HAP-1 (cell line): ENCODE data around the gene METAP1D.
"Not testable (repeated sequence)": the region's sequence is repeated elsewhere in the genome, so short reads cannot be mapped to it uniquely, and the experiment has no call there.

Experiments used
- DNase-seq, 2 experiments: peaks; one replicate each; pipeline ENCODE4 v3.0.0-alpha.2; 2016 to 2020; ENCODE audit warnings: low spot score in 2 of 2
- H3K27me3 ChIP-seq: fragments of 250-450 bp; sonication (Bioruptor Pico); 2 replicates; pipeline ENCODE4 v1.5.1; 2020; ENCODE audit warnings: low read depth, mild to moderate bottlenecking, moderate library complexity
- H3K36me3 ChIP-seq: fragments of 250-450 bp; sonication (Bioruptor Pico); replicated peaks from 2 replicates; pipeline ENCODE4 v1.5.1; 2020; ENCODE audit warnings: mild to moderate bottlenecking
- H3K4me1 ChIP-seq: fragments of 250-450 bp; sonication (Bioruptor Pico); 2 replicates; pipeline ENCODE4 v1.5.1; 2020; ENCODE audit warnings: mild to moderate bottlenecking
- H3K4me3 ChIP-seq: fragments of 250-450 bp; sonication (Bioruptor Pico); 2 replicates; pipeline ENCODE4 v1.5.1; 2020; ENCODE audit warnings: mild to moderate bottlenecking, moderate library complexity
- H3K9me3 ChIP-seq: fragments of 250-450 bp; sonication (Bioruptor Pico); 2 replicates; pipeline ENCODE4 v1.5.1; 2020; ENCODE audit warnings: mild to moderate bottlenecking, moderate library complexity
- in situ Hi-C: fragments of 300-500 bp; cut with MboI; formaldehyde crosslinking; loops from 3 replicates; pipeline ENCODE4 v1.14.3; 2020; ENCODE audit warnings: low sequenced_read_pairs, inconsistent platforms, mixed read lengths

METAP1D gene

DNA sequence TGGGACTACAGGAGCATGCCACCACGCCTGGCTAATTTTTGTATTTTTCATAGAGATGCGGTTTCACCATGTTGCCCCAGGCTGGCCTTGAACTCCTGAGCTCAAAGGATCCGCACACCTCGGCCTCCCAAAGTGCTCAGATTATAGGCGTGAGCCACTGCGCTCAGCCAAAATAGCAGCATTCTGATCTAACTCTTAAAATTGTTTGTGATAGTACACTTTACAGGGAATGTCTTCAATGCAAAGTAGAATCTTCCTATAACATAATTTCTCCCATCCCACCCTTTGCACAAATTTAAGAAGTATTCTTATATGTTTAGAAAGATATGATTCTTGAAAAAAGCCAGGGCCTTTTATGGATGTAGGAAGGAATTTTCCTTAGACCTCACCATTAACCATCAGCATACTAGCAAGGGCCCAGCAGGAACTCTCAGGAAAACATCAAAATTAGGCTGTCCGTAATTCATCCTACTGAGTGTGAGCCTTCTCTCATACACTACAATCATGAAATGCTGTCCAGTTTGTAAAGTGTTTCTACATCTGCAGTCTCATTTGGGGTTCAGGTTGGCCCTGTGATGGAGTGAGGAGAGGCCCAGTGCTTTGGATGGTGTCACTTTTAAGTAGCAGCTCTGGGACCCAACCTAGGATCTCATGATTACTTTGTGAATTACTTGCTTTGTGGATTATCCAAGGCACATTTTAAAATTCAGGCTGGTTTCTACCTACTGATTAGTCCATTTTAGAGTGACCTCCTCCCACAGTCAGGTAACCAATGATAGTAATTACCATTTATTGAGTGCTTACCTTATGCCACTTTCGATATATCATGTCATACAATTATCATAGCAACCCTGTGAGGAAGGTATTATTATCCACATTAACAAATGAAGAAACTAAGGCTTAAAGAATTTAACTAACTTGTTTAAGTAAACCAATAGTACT is 48.1 kb downstream of the METAP1D start:
- H3K36me3 ChIP-seq = no peaks in the 10 kb centered on the region
- no peaks in the 10 kb centered on the region for H3K9me3 ChIP-seq
- no peak overlapping the region for H3K4me3 ChIP-seq
- in situ Hi-C loops = no loop called here
- DNase-seq = no peak
- peaks cover 17% of the 10 kb centered on the region for H3K4me1 ChIP-seq
- no peaks in the 10 kb centered on the region for H3K27me3 ChIP-seq

DNA sequence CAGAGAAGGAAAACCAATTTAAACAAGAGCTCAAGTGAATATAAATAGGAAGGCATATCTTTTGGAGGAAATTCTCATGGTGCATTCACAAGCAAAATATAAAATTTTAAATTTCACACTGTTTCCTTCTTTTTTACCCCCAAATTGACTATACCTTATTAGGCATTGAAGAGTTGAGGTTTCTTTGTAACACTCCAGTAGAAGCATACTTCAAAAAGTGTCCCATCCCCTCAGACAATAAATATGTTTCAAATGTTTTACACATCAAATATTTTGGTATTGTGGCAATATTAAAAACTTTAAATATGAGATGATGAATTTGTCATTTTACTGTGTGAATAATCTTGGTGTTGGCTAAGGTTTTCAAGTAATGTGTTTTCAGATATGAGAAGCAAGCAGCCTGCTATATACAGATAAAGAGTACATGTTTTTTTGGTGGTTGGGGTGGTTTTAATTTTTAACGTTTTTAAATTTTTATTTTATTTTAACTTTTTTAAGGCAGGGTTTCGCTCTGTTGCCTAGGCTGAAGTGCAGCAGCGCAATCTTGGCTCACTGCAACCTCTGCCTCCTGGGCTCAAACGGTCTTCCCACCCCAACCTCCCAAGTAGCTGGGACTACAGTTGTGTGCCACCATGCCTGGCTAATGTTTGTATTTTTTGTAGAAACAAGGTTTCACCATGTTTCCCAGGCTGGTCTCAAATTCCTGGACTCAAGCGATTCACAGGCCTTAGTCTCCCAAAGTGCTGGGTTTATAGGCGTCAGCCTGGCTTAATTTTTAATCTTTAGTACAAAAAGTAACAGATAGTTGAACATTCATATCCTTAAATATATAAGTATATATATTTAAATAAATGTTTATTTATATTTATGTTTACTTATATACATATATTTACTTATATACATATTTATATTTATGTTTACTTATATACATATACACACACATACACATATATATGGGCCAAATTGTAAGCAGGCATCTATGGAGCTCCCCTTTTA is 49.1 kb downstream of the METAP1D start:
- in situ Hi-C loops = no loop called here
- Histone ChIP-seq H3K4me3 (no peak overlapping the region), H3K36me3 (no peaks in the 10 kb centered on the region)

DNA sequence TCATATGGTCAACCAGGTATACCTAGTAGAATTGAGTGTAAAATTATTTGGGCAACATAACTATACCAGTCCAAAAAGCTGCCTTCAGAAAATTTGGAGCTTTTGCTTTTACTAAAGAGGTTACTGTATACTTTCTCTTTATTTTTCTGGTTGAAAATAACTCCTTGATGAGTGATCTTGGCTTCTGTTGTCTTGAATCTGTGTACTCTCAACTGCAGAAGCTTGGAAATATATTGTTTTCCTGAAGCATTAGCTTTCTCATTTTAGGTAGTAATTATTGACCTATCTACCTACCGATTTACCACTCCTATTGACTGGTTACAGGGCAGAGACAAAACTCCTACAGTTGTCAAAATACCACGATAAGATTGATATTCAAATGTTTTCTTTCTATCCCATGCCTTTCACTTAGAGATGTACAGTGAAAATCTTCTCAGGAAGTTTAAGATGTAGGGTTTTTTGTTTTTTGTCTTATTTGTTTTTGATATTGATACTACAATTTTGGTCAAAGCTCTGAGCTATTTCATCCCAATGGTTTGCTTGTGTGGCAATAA is 49.9 kb downstream of the METAP1D start:
- no peak overlapping the region for H3K4me3 ChIP-seq

More for the DNA sequence above, 49.1 kb downstream of the METAP1D start:
- Histone ChIP-seq H3K27me3 (no peaks in the 10 kb centered on the region), H3K9me3 (no peaks in the 10 kb centered on the region), H3K4me1 (peaks cover 17% of the 10 kb centered on the region)
- DNase-seq = no peak

DNA sequence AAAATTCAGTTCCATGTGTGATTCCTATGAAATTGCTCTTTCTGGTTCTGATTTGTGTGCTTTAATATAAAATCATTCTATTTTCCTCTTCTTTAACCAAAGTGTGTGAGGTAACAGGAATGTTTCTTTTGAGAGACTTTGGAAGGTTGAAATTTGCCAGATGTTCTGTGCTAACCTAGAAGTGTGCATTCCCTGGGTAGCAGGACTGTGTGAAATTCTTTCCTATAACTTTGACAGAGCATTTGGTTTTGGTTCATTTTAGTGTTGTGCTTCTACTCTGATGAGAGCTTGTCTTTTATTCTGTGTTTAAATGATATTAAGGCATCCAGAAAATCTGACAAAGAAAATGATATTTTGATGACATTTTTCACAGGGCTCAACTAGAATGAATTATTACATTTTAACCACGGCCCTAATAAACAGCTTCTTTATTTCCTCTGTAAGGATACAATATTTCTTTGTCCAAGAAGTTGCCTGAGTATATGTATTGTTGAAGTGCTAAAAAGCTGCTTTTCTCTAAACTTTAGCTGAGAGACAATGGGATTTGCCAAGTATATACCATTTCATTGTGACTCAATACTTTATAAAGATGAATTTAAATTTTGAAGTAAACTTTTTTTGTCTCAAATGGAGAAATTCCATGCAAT is 50.8 kb downstream of the METAP1D start:
- Histone ChIP-seq H3K4me1 (peaks cover 17% of the 10 kb centered on the region), H3K9me3 (no peaks in the 10 kb centered on the region), H3K36me3 (no peaks in the 10 kb centered on the region), H3K4me3 (no peak overlapping the region), H3K27me3 (no peaks in the 10 kb centered on the region)
- no peak for DNase-seq
- in situ Hi-C loops = no loop called here

More for the DNA sequence above, 49.9 kb downstream of the METAP1D start:
- DNase-seq = no peak
- in situ Hi-C loops = no loop called here
- Histone ChIP-seq H3K27me3 (no peaks in the 10 kb centered on the region), H3K4me1 (peaks cover 17% of the 10 kb centered on the region), H3K9me3 (no peaks in the 10 kb centered on the region), H3K36me3 (no peaks in the 10 kb centered on the region)

DNA sequence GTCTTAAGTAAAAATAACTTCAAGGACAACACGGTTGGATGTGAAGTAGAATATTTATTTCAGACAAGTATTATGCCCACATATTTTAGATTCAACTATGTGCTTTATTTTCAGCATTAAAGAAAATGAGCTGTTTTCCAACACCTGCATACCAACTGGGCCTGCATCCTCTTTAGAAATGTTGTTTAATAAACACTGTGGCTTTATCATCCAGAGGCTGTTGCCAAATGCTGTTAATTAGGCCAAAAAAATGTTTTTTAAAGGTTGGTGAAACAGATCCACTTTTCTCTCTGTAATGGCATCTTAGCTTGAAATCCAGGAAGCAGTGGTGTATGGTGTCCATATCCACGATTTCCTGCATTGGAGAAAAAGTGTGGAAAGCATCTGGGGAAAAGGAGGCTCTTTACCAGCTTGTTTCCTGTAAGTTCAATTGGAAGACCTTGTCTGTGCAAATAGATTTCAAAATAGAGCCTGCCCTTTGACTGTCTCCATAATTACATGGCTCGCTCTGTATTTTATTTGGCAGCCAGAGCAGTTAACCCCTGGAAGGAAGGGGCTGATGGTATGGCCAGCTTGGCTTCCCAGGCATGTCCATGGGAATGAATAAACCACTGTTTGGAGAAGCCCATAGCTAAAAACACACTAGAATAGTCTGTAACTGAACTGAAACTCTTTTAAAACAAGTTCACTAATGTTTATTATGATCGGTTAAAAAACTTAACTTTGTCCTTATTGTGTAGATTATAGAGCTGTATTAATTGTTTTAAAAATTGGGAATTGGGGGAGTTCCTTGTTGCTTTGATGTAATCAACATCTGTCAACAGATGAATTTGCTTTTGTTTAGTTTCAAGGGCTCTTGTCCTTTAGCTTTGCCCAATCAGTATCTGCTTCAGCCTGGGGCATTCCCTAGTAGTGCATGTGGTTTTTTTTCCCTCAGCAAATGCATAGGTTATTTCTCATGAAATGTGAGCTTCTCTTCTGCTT is 52.5 kb downstream of the METAP1D start:
- H3K27me3 ChIP-seq = no peaks in the 10 kb centered on the region
- in situ Hi-C loops = no loop called here
- no peak for DNase-seq
- H3K4me3 ChIP-seq = no peak overlapping the region
- peaks cover 9% of the 10 kb centered on the region for H3K4me1 ChIP-seq
- H3K9me3 ChIP-seq = no peaks in the 10 kb centered on the region
- no peaks in the 10 kb centered on the region for H3K36me3 ChIP-seq

DNA sequence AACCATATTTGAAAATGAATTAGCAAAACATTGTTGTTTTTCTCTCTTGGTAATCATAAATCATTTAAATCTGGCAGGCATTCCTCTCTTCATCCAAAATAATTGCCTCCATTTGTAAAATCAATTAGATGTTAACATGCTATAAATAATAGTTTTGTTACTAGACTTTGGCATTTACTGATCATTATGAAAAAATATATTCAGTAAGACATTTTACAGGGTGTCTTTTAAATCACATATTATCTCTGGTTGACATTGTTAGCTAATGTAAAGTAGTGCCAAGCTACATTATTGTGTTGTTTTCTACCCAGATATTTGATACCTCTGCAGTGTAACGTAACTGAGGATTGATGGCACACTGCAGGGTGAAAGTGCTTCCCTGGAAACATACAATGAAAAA is 53.7 kb downstream of the METAP1D start:
- H3K4me3 ChIP-seq = no peak overlapping the region
- in situ Hi-C loops = no loop called here
- DNase-seq = no peak
- peaks cover 9% of the 10 kb centered on the region for H3K4me1 ChIP-seq
- no peaks in the 10 kb centered on the region for H3K9me3 ChIP-seq
- no peaks in the 10 kb centered on the region for H3K36me3 ChIP-seq
- no peaks in the 10 kb centered on the region for H3K27me3 ChIP-seq

DNA sequence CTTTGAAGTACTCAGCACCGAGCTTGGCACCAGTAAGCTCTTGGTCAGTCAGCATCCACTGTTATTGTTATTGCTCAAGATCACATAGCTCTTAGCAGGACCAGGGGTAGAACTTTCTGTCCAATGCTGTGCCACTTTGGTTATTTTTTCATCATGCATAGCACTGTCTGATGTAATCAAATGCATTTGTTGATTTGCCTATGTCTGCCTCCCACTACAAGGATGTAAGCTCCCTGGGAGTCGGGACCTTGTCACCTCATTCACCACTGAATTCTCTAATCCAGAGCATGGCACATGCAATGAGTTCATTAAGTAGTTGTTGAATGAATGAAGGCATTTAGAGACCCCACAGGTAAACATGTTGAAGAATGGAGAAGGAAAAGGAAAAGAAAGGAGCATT is 56.5 kb downstream of the METAP1D start:
- no peaks in the 10 kb centered on the region for H3K36me3 ChIP-seq
- H3K9me3 ChIP-seq = no peaks in the 10 kb centered on the region
- H3K4me3 ChIP-seq = no peak overlapping the region
- peaks cover 10% of the 10 kb centered on the region for H3K4me1 ChIP-seq
- DNase-seq = no peak
- H3K27me3 ChIP-seq = no peaks in the 10 kb centered on the region
- in situ Hi-C loops = no loop called here

DNA sequence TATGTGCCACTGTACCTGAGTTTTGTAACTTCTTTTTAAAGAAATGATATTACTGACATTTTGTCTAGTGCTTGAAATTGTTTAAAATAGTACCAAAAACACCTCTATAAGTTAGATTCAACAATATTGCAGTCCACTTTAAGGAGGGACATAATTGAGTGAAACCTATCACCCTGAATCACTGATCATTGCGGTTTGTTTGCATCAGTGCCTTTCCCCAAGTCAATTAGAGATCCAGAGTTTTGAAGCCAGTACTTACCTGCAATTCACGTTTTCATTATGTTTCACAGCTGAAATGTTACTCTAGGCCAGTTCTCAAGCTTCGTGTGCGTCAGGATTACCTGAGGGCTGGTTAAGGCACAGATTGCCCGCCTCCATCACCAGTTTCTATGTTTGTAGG is 58.9 kb downstream of the METAP1D start:
- in situ Hi-C loops = no loop called here
- no peaks in the 10 kb centered on the region for H3K36me3 ChIP-seq
- no peak overlapping the region for H3K4me3 ChIP-seq
- no peak for DNase-seq
- no peaks in the 10 kb centered on the region for H3K27me3 ChIP-seq
- peaks cover 10% of the 10 kb centered on the region for H3K4me1 ChIP-seq
- no peaks in the 10 kb centered on the region for H3K9me3 ChIP-seq

DNA sequence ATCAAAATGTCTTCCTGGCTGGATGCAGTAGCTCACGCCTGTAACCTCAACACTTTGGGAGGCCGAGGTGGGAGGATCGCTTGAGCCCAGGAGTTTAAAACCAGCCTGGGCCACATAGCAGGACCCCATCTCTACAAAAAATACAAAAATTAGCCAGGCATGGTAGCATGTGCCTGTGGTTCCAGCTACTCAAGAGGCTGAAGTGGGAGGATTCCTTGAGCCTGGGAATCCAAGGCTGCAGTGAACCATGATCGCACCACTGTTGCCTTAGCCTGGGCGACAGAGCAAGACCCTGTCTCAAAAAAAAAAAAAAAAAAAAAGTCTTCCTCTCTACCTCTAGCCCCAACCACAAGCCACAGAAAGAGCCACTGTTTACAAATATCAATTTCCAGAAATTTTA is 60.4 kb downstream of the METAP1D start:
- peaks cover 10% of the 10 kb centered on the region for H3K4me1 ChIP-seq
- H3K27me3 ChIP-seq, H3K4me3 ChIP-seq, in situ Hi-C loops, DNase-seq, H3K36me3 ChIP-seq, H3K9me3 ChIP-seq: not testable (repeated sequence)

DNA sequence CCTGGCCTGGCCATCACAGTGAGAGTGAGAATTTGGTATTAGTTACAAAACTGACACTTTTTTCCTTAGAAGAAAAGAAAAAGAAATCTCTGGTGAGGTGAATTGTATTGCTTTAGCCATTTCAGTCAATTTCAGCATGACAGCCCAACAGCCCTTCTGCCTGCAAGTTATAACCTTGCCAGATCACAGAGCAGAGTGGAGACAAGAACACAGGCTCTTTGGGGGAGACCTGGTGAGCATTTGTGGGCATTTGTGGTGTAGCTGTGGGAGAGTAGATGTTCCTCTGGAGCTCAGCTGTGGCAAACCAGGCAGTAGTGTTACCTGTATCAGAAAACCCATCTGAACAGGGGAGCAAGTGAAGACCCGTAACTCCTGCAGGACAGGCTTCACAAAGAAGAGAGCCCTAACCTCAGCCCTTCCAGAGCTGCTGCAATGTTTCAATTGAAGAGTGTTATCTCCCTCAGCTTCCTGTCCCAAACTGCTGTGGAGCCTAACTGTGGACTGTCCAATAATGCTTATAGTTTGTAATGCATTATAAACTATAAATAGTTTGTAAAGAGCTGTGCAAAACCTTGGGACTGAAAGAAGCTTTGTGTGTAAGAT is 62.8 kb downstream of the METAP1D start:
- no peaks in the 10 kb centered on the region for H3K27me3 ChIP-seq
- H3K36me3 ChIP-seq = no peaks in the 10 kb centered on the region
- no peaks in the 10 kb centered on the region for H3K9me3 ChIP-seq
- in situ Hi-C loops = no loop called here
- DNase-seq = no peak
- H3K4me3 ChIP-seq = no peak overlapping the region
- peaks cover 10% of the 10 kb centered on the region for H3K4me1 ChIP-seq

DNA sequence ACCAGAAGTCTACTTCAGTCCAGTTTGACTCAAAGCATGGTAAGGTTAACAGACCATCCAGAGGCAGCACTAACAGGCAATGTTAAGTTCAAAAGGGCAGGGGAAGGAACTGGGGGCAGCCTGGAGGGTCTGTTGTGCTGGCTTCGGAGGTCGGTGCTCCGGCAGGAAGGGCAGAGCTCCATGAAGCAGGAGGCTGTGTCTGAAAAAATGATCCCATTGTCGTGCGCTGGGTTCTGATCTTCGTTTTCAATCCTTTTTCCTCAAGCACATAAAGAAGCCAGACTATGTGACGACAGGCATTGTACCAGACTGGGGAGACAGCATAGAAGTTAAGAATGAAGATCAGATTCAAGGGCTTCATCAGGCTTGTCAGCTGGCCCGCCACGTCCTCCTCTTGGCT is 63.7 kb downstream of the METAP1D start:
- H3K9me3 ChIP-seq = no peaks in the 10 kb centered on the region
- peaks cover 10% of the 10 kb centered on the region for H3K4me1 ChIP-seq
- no peak overlapping the region for H3K4me3 ChIP-seq
- in situ Hi-C loops = no loop called here
- H3K27me3 ChIP-seq = no peaks in the 10 kb centered on the region
- H3K36me3 ChIP-seq = no peaks in the 10 kb centered on the region
- DNase-seq = no peak

DNA sequence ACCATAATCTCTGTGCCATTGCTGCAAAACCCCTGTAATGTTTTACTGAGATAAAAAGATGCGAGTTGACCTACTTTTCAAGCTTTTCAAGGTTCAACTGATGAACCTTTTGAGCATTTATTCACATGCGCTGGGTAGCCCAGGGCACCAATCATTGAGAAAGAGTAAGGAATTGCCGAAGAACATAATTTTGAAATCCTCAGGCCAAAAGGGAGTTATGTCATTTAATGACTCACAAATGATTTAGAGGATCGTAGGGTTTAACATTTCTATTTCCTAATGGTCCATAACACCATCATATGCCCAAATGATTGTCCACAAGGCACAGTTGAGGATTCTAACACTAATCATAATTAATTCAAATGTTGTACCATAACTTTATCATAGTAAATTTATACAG is 65.4 kb downstream of the METAP1D start:
- Histone ChIP-seq H3K4me3 (no peak overlapping the region), H3K36me3 (no peaks in the 10 kb centered on the region), H3K9me3 (no peaks in the 10 kb centered on the region), H3K27me3 (no peaks in the 10 kb centered on the region), H3K4me1 (peaks cover 10% of the 10 kb centered on the region)
- DNase-seq = no peak
- in situ Hi-C loops = no loop called here
